ENCODE data around the gene ARL6IP1. TPM values are rescaled to one million over a fixed set of nuclear protein-coding genes. Genes with fewer than 3 reads are reported as not detected.

ARL6IP1 gene
- total and polyA plus RNA-seq, 2 donors (not counting 3 experiments of a cell fraction or from before 2014, with no cell fraction given): 251 to 338 TPM

DNA sequence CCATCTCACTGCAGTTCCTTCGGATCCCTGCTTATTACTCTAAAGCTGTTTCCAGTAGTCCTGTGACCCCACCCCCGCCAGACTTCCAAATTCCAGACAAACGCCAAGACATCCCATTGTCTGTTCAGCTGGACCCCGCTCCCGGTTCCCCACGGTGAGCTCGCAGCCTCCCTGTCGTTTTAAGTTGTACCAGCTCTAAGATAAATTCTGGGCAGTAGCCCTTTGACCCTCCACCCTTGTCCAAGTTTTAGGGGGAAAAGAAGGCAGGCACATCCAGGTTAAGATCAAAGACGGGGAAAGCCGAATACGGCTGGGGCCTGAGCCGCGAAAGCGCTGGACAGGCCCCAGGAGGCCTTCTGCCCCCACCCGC lies 589 bp downstream of the ARL6IP1 start:
- POLR2A ChIA-PET: interaction anchor here (0.6 to 5.0 kb wide), 6 partner anchors 9 to 791 kb away, joined by 3 to 81 read pairs (median 4); partner anchors contain the start of gene RPS15A
- H3K4me3 ChIP-seq (replicated peaks in 1 of 3; ENCODE audit: insufficient read depth in 1 of 3, low read depth in 1 of 3, low read length in 3 of 3): peak overlapping the region; percentile 77 to 98 (median 92)
- no peaks in the 10 kb centered on the region for H3K9me1 ChIP-seq (replicated peaks; ENCODE audit: control insufficient read depth, extremely low read depth, insufficient read depth, low read length)
- intact Hi-C loops (cut with micrococcal nuclease): loop anchor here (1.0 to 10.0 kb wide), 5 partner anchors 10 to 724 kb away; partner anchors contain the start of genes CCP110, GDE1, ITPRIPL2 and RPS15A
- CTCF ChIA-PET: interaction anchor here (1.4 to 7.0 kb wide), 4 partner anchors 10 to 702 kb away, joined by 4 to 80 read pairs (median 10); partner anchors contain the start of gene RPS15A
- TF ChIP-seq GATA2 (IDR thresholded peaks at IDR 0.05; ENCODE audit: insufficient read depth, insufficient read length, low read depth, low read length) (no peak), POLR2A (IDR thresholded peaks at IDR 0.05; ENCODE audit: low read depth, low read length) (no peak), MYC (IDR thresholded peaks at IDR 0.05; ENCODE audit: low read depth, low read length) (no peak), POLR2AphosphoS5 (IDR thresholded peaks at IDR 0.05; ENCODE audit: insufficient read depth, low read depth, low read length) (no peak), JUN (IDR thresholded peaks at IDR 0.05; ENCODE audit: borderline replicate concordance, insufficient read depth, insufficient read length, low read depth) (no peak), FOS (IDR thresholded peaks at IDR 0.05; ENCODE audit: borderline replicate concordance, insufficient read depth, low read length) (no peak), EZH2 (IDR thresholded peaks at IDR 0.05; ENCODE audit: borderline replicate concordance, low read depth, low read length, severe bottlenecking) (no peak)
- TF ChIP-seq, protein P1, sequence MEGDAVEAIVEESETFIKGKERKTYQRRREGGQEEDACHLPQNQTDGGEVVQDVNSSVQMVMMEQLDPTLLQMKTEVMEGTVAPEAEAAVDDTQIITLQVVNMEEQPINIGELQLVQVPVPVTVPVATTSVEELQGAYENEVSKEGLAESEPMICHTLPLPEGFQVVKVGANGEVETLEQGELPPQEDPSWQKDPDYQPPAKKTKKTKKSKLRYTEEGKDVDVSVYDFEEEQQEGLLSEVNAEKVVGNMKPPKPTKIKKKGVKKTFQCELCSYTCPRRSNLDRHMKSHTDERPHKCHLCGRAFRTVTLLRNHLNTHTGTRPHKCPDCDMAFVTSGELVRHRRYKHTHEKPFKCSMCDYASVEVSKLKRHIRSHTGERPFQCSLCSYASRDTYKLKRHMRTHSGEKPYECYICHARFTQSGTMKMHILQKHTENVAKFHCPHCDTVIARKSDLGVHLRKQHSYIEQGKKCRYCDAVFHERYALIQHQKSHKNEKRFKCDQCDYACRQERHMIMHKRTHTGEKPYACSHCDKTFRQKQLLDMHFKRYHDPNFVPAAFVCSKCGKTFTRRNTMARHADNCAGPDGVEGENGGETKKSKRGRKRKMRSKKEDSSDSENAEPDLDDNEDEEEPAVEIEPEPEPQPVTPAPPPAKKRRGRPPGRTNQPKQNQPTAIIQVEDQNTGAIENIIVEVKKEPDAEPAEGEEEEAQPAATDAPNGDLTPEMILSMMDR (IDR thresholded peaks at IDR 0.05; ENCODE audit: extremely low read depth in 1 of 2, insufficient read depth in 1 of 2, low read depth in 1 of 2, low read length in 2 of 2): no peak
- TF ChIP-seq, protein P2, sequence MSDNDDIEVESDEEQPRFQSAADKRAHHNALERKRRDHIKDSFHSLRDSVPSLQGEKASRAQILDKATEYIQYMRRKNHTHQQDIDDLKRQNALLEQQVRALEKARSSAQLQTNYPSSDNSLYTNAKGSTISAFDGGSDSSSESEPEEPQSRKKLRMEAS (IDR thresholded peaks at IDR 0.05; ENCODE audit: insufficient read depth, insufficient read length): no peak
- H3K4me2 ChIP-seq (ENCODE audit: insufficient read depth, low read length): peak overlapping the region; percentile 99
- FAIRE-seq (no peak), DNase-seq (ENCODE audit: low read depth, low spot score) (no peak)
- H3K4me1 ChIP-seq (ENCODE audit: control insufficient read depth, extremely low read depth, insufficient read depth, low read length): peaks cover 65% of the 10 kb centered on the region
- dilution Hi-C loops (cut with MboI; ENCODE audit: extremely low pct_ligation_motif_present, low sequenced_read_pairs): no loop called here
- H3K79me2 ChIP-seq (ENCODE audit: control insufficient read depth, insufficient read depth, low read length): peaks cover 55% of the 10 kb centered on the region
- H4K20me1 ChIP-seq (replicated peaks; ENCODE audit: control insufficient read depth, extremely low read depth, insufficient read depth, low read length): peaks cover 10% of the 10 kb centered on the region
- peak overlapping the region; percentile 66 for H3K27ac ChIP-seq (ENCODE audit: insufficient read depth, low read depth, low read length)
- BruUV-seq (replicated peaks): no TSS peak
- peak overlapping the region; percentile 95 for H3K9ac ChIP-seq (replicated peaks; ENCODE audit: extremely low read depth, insufficient read depth, low read length)
- no peak overlapping the region for H2AFZ ChIP-seq (ENCODE audit: low read depth, low read length)
- H3K27me3 ChIP-seq (ENCODE audit: control insufficient read depth in 2 of 2, insufficient read depth in 2 of 2, low read length in 2 of 2): no peaks in the 10 kb centered on the region
- peaks cover 2% of the 10 kb centered on the region in 2 experiments for H3K36me3 ChIP-seq (ENCODE audit: control insufficient read depth in 2 of 2, extremely low read depth in 1 of 2, insufficient read depth in 2 of 2, low read length in 2 of 2)
- H3K9me3 ChIP-seq (replicated peaks; ENCODE audit: control insufficient read depth, insufficient read depth, low read length): no peaks in the 10 kb centered on the region

All from endothelial cell of umbilical vein (primary cell).